Panc1 (cell line): ENCODE results near the gene WDR20. TPM values are rescaled to one million over a fixed set of nuclear protein-coding genes. Genes with fewer than 3 reads are reported as not detected.

Experiments
- ATAC-seq: fragments of 200-7000 bp; cut with Tn5 transposase; 2 replicates; pipeline ENCODE4 v1.9.1; 2020; ENCODE audit warnings: mild to moderate bottlenecking, moderate library complexity
- BruUV-seq: library from RNA; stranded (reverse); fragments of 400-500 nt; replicated peaks from 2 replicates; lab custom pipeline; 2021; lab: Mats Ljungman, UMichigan
- CTCF ChIA-PET: fragments of 300-600 bp; sonication (Branson Sonifier 250); formaldehyde crosslinking; loops from one replicate; lab custom pipeline; 2022; ENCODE audit warnings: antibody characterized with exemption; lab: Charles Lee
- POLR2A ChIA-PET: fragments of 300-600 bp; sonication (Branson Sonifier 250); formaldehyde crosslinking; loops from one replicate; lab custom pipeline; 2022; ENCODE audit warnings: antibody characterized with exemption; lab: Charles Lee
- DNase-seq: peaks from one replicate; pipeline ENCODE4 v3.0.0-alpha.2; 2010; ENCODE audit warnings: low read depth, low spot score
- H3K27ac ChIP-seq: 2 replicates; pipeline ENCODE4 v1.5.1; 2011; ENCODE audit warnings: mild to moderate bottlenecking, low read length, inconsistent platforms
- H3K27me3 ChIP-seq: fragments of 200-500 bp; sonication (Bioruptor generic); 2 replicates; pipeline ENCODE4 v1.6.0; 2014; ENCODE audit warnings: low read length, inconsistent platforms; ENCODE audit not compliant: control insufficient read depth, insufficient read depth
- H3K36me3 ChIP-seq: fragments of 200-500 bp; sonication (Bioruptor generic); 2 replicates; pipeline ENCODE4 v1.5.1; 2014; ENCODE audit warnings: inconsistent platforms, mild to moderate bottlenecking, low read length, moderate library complexity; ENCODE audit not compliant: control insufficient read depth, insufficient read depth
- H3K4me1 ChIP-seq: 2 replicates; pipeline ENCODE4 v1.5.1; 2011; ENCODE audit warnings: inconsistent platforms, mild to moderate bottlenecking, low read length, moderate library complexity; ENCODE audit not compliant: control insufficient read depth, insufficient read depth
- H3K4me3 ChIP-seq, 2 experiments: 2 replicates each; pipeline ENCODE4 v1.5.1; 2011 to 2012; ENCODE audit warnings: low read depth in 2 of 2, low read length in 2 of 2, mild to moderate bottlenecking in 2 of 2, inconsistent platforms in 1 of 2, moderate library complexity in 1 of 2
- H3K9me3 ChIP-seq: fragments of 200-500 bp; sonication (Bioruptor generic); 2 replicates; pipeline ENCODE4 v1.5.1; 2014; ENCODE audit warnings: low read depth, mild to moderate bottlenecking, inconsistent platforms, low read length, moderate library complexity; ENCODE audit not compliant: control insufficient read depth, insufficient read depth
- CTCF ChIP-seq: fragments of 450-650 bp; IDR thresholded peaks from 2 replicates; pipeline ENCODE4 v1.5.1; 2017; ENCODE audit warnings: mild to moderate bottlenecking
- POLR2AphosphoS5 ChIP-seq: IDR thresholded peaks from 2 replicates; pipeline ENCODE4 v1.6.1; 2012; ENCODE audit warnings: mild to moderate bottlenecking, low read depth, low read length, moderate library complexity
- REST ChIP-seq, 2 experiments: IDR thresholded peaks; 2 replicates each; pipeline ENCODE4 v1.6.1; 2011 to 2012; ENCODE audit warnings: low read depth in 2 of 2, control low read depth in 1 of 2, low read length in 1 of 2, mild to moderate bottlenecking in 1 of 2, moderate library complexity in 1 of 2; ENCODE audit not compliant: insufficient read depth in 1 of 2
- SIN3A ChIP-seq: IDR thresholded peaks from 2 replicates; pipeline ENCODE4 v1.6.1; 2012; ENCODE audit warnings: low read depth, mild to moderate bottlenecking, low read length, moderate library complexity, borderline replicate concordance; ENCODE audit not compliant: insufficient read depth
- TCF7L2 ChIP-seq: IDR thresholded peaks from 2 replicates; pipeline ENCODE4 v1.6.1; 2011; ENCODE audit warnings: mild to moderate bottlenecking, low read depth, low read length, inconsistent platforms
- in situ Hi-C: cut with HindIII; loops from 2 replicates; pipeline ENCODE4 v1.10.0; 2016; ENCODE audit warnings: low sequenced_read_pairs, low pct_unique_long_range_greater_than_20kb
- intact Hi-C: fragments of 100-400 bp; cut with micrococcal nuclease; formaldehyde crosslinking; loops from one replicate; pipeline ENCODE4 v1.10.0; 2022; ENCODE audit not compliant: unreplicated experiment
- total RNA-seq: library from RNA; stranded (reverse); gene quantifications from one replicate; pipeline ENCODE4 v1.2.1, GENCODE V29; 2021; ENCODE audit not compliant: unreplicated experiment

The WDR20 gene
- total RNA-seq, 1 experiment from 2014 or later: 20.2 TPM

GRCh38 chr14:102213470-102213869 lies 73.8 kb downstream of the WDR20 start:
- peaks cover 2% of the 10 kb centered on the region; the same call in 1 of the 2 replicates for H3K36me3 ChIP-seq
- no TSS peak for BruUV-seq
- TF ChIP-seq SIN3A: no peak
- H3K9me3 ChIP-seq: no peaks in the 10 kb centered on the region
- intact Hi-C loops: no loop called here
- ATAC-seq: no peak
- no peak overlapping the region for H3K4me3 ChIP-seq
- H3K27ac ChIP-seq: no peak overlapping the region
- in situ Hi-C loops: loop anchor here (25.0 kb wide), 1 partner anchor 99 kb away; the partner anchor contains the start of genes MOK and ZNF839
- POLR2A ChIA-PET: interaction anchor here (0.6 kb wide), 2 partner anchors 11 to 122 kb away, joined by 5 to 9 read pairs; no protein-coding TSS in a partner anchor
- CTCF ChIA-PET: interaction anchor here (0.6 kb wide), 1 partner anchor 105 kb away, joined by 7 read pairs; no protein-coding TSS in a partner anchor
- no peaks in the 10 kb centered on the region for H3K27me3 ChIP-seq
- H3K4me1 ChIP-seq: no peaks in the 10 kb centered on the region
- no peak for DNase-seq

- BruUV-seq: no TSS peak
- intact Hi-C loops: no loop called here
- DNase-seq (no peak), ATAC-seq (no peak)
- H3K4me3 ChIP-seq: no peak overlapping the region
- in situ Hi-C loops: loop anchor here (25.0 kb wide), 1 partner anchor 98 kb away; the partner anchor contains the start of genes MOK and ZNF839
- CTCF ChIA-PET: interaction anchor here (0.6 kb wide), 1 partner anchor 104 kb away, joined by 7 read pairs; no protein-coding TSS in a partner anchor
- no peak overlapping the region for H3K27ac ChIP-seq
- H3K4me1 ChIP-seq: no peaks in the 10 kb centered on the region
- no peaks in the 10 kb centered on the region for H3K27me3 ChIP-seq
- no peaks in the 10 kb centered on the region for H3K9me3 ChIP-seq
- H3K36me3 ChIP-seq: peaks cover 2% of the 10 kb centered on the region; the same call in 1 of the 2 replicates
- no peak for TF ChIP-seq TCF7L2
- no peak for TF ChIP-seq SIN3A
- TF ChIP-seq CTCF: no peak
- no peak for TF ChIP-seq REST (IDR thresholded peaks at IDR 0.05; ENCODE audit: insufficient read depth in 1 of 2, low read depth in 2 of 2, low read length in 1 of 2)
- no peak for TF ChIP-seq POLR2AphosphoS5
- POLR2A ChIA-PET: no interaction called here
Measured at GRCh38 chr14:102213984-102214658, 74.4 kb downstream of the WDR20 start.
